Activated T-helper 17 cell treated with anti-CD3 and anti-CD28 coated beads, Interleukin-2, amount 50 U/mL, for 72 hours (primary cell): ENCODE measurements around the gene DDX56. TPM values are rescaled to one million over a fixed set of nuclear protein-coding genes. Genes with fewer than 3 reads are reported as not detected.

ENCODE experiments used
- ATAC-seq: fragments of 150-1000 bp; cut with Tn5 transposase; replicated peaks from 2 replicates; pipeline ENCODE4 v1.10.0; 2021; ENCODE audit warnings: mild to moderate bottlenecking, moderate library complexity
- H3K27ac Mint-ChIP-seq: one replicate; pipeline ENCODE4 v1.8.0; 2022; ENCODE audit warnings: mixed read lengths
- H3K27me3 Mint-ChIP-seq: one replicate; pipeline ENCODE4 v1.8.0; 2022; ENCODE audit warnings: mixed read lengths
- H3K36me3 Mint-ChIP-seq: one replicate; pipeline ENCODE4 v1.8.0; 2022; ENCODE audit warnings: low read depth, mild to moderate bottlenecking, mixed read lengths
- H3K4me1 Mint-ChIP-seq: one replicate; pipeline ENCODE4 v1.8.0; 2022; ENCODE audit warnings: mixed read lengths
- H3K4me3 Mint-ChIP-seq: one replicate; pipeline ENCODE4 v1.8.0; 2022; ENCODE audit warnings: mild to moderate bottlenecking, mixed read lengths
- H3K9me3 Mint-ChIP-seq: one replicate; pipeline ENCODE4 v1.8.0; 2022; ENCODE audit warnings: mixed read lengths
- total RNA-seq, 2 donors: library from RNA; stranded (reverse); gene quantifications; one replicate each; pipeline ENCODE4 v1.2.3, GENCODE V29; 2022

DDX56 gene
- total RNA-seq, 2 donors from 2014 or later: 80.2 to 110 TPM

DNA sequence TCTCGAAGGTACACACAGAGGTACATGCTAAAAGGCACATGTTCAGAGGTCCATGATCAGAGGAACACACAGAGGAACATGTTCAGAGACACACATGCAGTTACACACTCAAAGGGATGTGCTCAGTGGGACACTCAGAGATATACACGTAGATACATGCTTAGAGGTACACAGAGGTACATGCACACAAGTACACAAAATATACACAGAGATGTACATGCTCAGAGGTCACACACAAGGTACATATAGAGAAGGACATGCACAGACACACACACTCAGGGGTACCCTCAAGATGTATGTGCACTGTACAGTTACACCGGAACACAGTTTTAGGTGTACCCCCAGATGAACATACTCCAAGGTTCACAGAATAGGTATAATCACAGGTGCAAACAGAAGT, 51.4 kb downstream of the DDX56 start:
- Mint-ChIP-seq H3K4me3 (no peak overlapping the region), H3K27ac (no peak overlapping the region), H3K4me1 (no peaks in the 10 kb centered on the region), H3K27me3 (peaks cover 14% of the 10 kb centered on the region), H3K9me3 (peaks cover 8% of the 10 kb centered on the region), H3K36me3 (no peaks in the 10 kb centered on the region)
- ATAC-seq: no peak

DNA sequence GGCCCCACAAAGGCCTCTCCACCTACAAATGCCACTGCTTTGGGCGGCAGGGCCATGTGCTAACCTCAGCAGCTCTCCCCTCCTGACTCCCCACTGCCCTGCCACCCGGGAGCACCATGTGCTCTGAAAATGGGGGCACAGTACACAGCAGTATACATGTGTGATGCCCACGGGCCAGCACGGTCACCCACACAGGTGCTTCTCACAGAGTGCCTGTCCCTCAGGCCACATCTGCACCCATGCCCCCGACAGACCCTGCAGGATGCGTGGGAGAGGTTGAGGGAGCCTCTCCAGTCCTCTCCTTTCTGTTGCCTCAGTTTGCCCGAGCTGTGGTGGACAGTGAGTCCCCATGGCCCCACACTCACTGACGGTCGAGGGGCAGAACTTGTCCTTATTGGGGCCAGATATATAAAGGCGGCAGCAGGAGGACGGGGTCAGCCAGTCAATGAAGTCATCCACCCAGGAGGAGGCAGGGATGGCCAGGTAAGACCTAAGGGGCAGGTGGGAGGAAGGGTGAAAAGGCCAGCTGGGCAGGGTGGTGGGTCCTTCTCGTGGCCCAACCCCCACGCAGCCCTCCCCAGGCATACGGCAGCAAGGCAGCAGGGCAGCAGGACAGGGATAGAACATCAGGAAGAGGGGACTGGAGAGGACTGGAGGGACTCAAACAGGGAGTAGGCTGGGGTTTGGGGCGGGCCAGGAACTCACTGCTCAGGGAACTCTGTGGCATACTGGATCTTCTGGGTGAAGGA, 52.2 kb downstream of the DDX56 start:
- no peak overlapping the region for H3K4me3 Mint-ChIP-seq
- H3K4me1 Mint-ChIP-seq: no peaks in the 10 kb centered on the region
- H3K27ac Mint-ChIP-seq: no peak overlapping the region
- peaks cover 8% of the 10 kb centered on the region for H3K9me3 Mint-ChIP-seq
- H3K36me3 Mint-ChIP-seq: no peaks in the 10 kb centered on the region
- ATAC-seq: no peak
- peaks cover 14% of the 10 kb centered on the region for H3K27me3 Mint-ChIP-seq

DNA sequence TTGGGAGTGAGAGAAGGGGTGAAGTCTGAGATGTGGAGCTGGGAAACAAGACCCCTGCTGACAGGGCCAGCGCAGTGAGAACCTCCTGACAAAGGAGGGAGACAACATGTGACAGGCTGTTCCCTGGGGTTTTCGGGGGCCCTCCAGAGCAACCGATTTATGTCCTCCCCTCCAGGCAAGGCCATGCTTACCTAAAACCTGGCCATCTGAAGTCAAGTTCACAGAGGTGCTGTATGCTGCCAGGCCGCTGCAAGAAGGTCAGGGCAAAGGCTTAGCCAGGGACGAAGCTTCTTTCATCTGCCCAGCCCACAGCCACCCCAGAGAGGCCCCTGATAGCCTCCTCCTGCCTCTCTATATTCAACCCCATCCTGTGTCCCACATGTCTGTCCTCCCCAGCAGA, 53.1 kb downstream of the DDX56 start:
- Mint-ChIP-seq H3K4me3 (no peak overlapping the region), H3K9me3 (peaks cover 8% of the 10 kb centered on the region), H3K27me3 (peaks cover 14% of the 10 kb centered on the region), H3K27ac (no peak overlapping the region), H3K4me1 (no peaks in the 10 kb centered on the region), H3K36me3 (no peaks in the 10 kb centered on the region)
- ATAC-seq: no peak

DNA sequence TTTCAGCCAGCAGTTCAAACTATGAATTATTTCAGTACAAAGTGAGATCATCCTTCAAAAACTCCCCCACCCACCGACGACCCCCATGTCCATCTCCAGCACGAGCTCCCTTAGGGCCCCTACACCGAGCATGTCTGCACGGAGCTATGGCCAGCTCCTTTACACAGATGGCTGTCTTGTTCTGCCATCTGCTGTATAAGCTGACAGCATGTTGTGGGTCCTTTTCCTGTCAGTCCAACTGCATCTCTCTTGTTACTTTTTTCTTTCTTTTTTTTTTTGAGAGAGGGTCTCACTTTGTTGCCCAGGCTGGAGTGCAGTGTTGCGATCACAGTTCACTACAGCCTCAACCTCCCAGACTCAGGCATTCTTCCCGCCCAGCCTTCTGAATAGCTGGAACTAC, 54.2 kb downstream of the DDX56 start:
- no peak for ATAC-seq
- no peaks in the 10 kb centered on the region for H3K36me3 Mint-ChIP-seq
- H3K27ac Mint-ChIP-seq: no peak overlapping the region
- H3K4me3 Mint-ChIP-seq: no peak overlapping the region
- H3K4me1 Mint-ChIP-seq: no peaks in the 10 kb centered on the region
- peaks cover 14% of the 10 kb centered on the region for H3K27me3 Mint-ChIP-seq
- H3K9me3 Mint-ChIP-seq: peaks cover 4% of the 10 kb centered on the region

DNA sequence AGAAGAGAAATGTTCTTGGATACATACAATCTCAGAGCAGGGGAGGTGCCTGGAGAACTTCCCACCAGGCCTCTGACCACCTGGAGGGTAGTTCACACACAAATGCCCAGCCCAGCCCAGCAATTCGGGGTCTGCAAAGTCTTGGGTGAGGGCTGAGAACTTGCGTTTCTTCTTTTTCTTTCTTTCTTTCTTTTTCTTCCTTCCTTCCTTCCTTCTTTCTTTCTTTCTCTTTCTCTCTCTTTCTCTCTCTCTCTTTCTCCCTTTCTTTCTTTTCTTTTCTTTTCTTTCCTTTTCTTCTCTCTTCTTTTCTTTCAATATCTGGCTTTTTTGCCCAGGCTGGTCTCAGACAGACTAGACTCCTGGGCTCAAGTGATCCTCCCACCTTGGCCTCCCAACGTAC, 54.9 kb downstream of the DDX56 start:
- no peaks in the 10 kb centered on the region for H3K36me3 Mint-ChIP-seq
- H3K27ac Mint-ChIP-seq: peak overlapping the region; percentile 42
- peaks cover 10% of the 10 kb centered on the region for H3K27me3 Mint-ChIP-seq
- no peak for ATAC-seq
- no peaks in the 10 kb centered on the region for H3K4me1 Mint-ChIP-seq
- H3K4me3 Mint-ChIP-seq: no peak overlapping the region
- no peaks in the 10 kb centered on the region for H3K9me3 Mint-ChIP-seq

DNA sequence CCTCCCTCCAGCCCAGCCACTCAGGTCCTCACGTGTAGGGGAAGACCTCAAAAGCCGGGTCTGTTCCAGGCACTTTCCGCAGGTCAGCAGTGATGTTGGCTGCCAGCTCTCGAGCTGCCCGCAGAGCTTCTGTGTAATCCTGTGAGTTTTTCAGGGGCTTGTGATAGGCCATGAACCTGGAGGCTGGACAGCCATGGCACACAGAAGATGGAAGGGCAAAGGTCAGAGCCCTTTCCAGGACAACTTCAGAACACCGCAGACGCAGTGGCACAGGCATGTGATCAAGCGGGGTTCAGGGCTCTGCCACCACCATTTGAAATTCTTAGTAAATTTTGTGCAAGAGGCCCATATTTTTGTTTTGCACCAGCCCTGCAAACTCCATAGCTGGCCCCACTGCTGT, 56.5 kb downstream of the DDX56 start:
- H3K4me3 Mint-ChIP-seq: no peak overlapping the region
- no peak overlapping the region for H3K27ac Mint-ChIP-seq
- no peaks in the 10 kb centered on the region for H3K9me3 Mint-ChIP-seq
- H3K27me3 Mint-ChIP-seq: peaks cover 7% of the 10 kb centered on the region
- no peaks in the 10 kb centered on the region for H3K36me3 Mint-ChIP-seq
- ATAC-seq: no peak
- H3K4me1 Mint-ChIP-seq: no peaks in the 10 kb centered on the region

Other genes starting within 250 kb of the DDX56 start
- gene CAMK2B, start 248.3 kb downstream of the DDX56 start, total RNA-seq: 1 to 10 TPM; 1.0 to 1.7 TPM
- 100 to 1,000 TPM in 1 of 2 donors, 10 to 100 TPM in 1; 96.4 to 101 TPM for gene NUDCD3, start 83.2 kb downstream of the DDX56 start, total RNA-seq
- under 1 TPM in 1 of 2 donors, not detected in 1; 0.32 TPM for gene NPC1L1, start 32.6 kb downstream of the DDX56 start, total RNA-seq
- 100 to 1,000 TPM in 1 of 2 donors, 10 to 100 TPM in 1; 78.2 to 103 TPM for gene TMED4, start 8.3 kb upstream of the DDX56 start, total RNA-seq
- 100 to 1,000 TPM in 1 of 2 donors, 10 to 100 TPM in 1; 77.6 to 128 TPM for gene OGDH, start 32.7 kb upstream of the DDX56 start, total RNA-seq
- gene ZMIZ2, start 174.9 kb upstream of the DDX56 start, total RNA-seq: 100 to 1,000 TPM in 1 of 2 donors, 10 to 100 TPM in 1; 88.7 to 134 TPM
- 1,000 to 10,000 TPM; 1,915 to 2,917 TPM for gene PPIA, start 222.8 kb upstream of the DDX56 start, total RNA-seq